Thyroid gland (tissue), 4 donors: Measurements from ENCODE around the gene SPTSSA. TPM values are rescaled to one million over a fixed set of nuclear protein-coding genes. Genes with fewer than 3 reads are reported as not detected.

ENCODE experiments used
- DNase-seq, 2 donors: peaks; one replicate each; pipeline ENCODE4 v3.0.0-alpha.2; 2019
- H3K27ac ChIP-seq, 3 donors: fragments of 200-600 bp; sonication (generic); 1 replicate in 2 of 3; 2 replicates in 1 of 3; pipeline ENCODE4 v1.5.1; 2016 to 2019; ENCODE audit warnings: mild to moderate bottlenecking in 1 of 3, moderate library complexity in 1 of 3
- H3K27me3 ChIP-seq: fragments of 200-600 bp; sonication (generic); one replicate; pipeline ENCODE4 v1.5.1; 2019
- H3K36me3 ChIP-seq, 2 donors: fragments of 200-600 bp; sonication (generic); one replicate each; pipeline ENCODE4 v1.5.1; 2016 to 2019
- H3K4me1 ChIP-seq, 2 donors: fragments of 200-600 bp; sonication (generic); one replicate each; pipeline ENCODE4 v1.5.1; 2017 to 2019
- H3K4me3 ChIP-seq, 3 donors: fragments of 200-600 bp; sonication (generic); replicated peaks in 1 of 3; 1 replicate in 2 of 3; 2 replicates in 1 of 3; pipeline ENCODE4 v1.5.1; 2016; ENCODE audit warnings: mild to moderate bottlenecking in 1 of 3
- H3K9me3 ChIP-seq: fragments of 200-600 bp; sonication (generic); one replicate; pipeline ENCODE4 v1.5.1; 2017
- POLR2A ChIP-seq, 2 donors: fragments of 450-650 bp; IDR thresholded peaks; one replicate each; pipeline ENCODE4 v1.6.1; 2017; ENCODE audit warnings: antibody characterized with exemption in 2 of 2, mild to moderate bottlenecking in 2 of 2, moderate library complexity in 1 of 2
- WGBS, 2 donors: methylation state at CpG; one replicate each; pipeline ENCODE4 v1.1.5; 2017; 5-methylcytosine and 5-hydroxymethylcytosine counted together
- intact Hi-C: fragments of 100-400 bp; cut with DNase I; formaldehyde crosslinking; loops from one replicate; pipeline ENCODE4 v1.15.1; 2023
- total RNA-seq, 4 donors: library from RNA; depleted of rRNA; stranded (reverse); fragments of >200 nt; gene quantifications; one replicate each; pipeline ENCODE4 v1.2.3, GENCODE V29; 2016
- TF ChIP-seq, protein P1 (sequence below), 6 experiments: fragments of 200-600 bp in 3 of 6; fragments of 450-650 bp in 3 of 6; sonication (generic) in 3 of 6; IDR thresholded peaks; one replicate each; pipeline ENCODE4 v1.5.1; 2016 to 2019; ENCODE audit warnings: antibody characterized with exemption in 6 of 6, mild to moderate bottlenecking in 2 of 6, inconsistent platforms in 1 of 6, moderate library complexity in 1 of 6

SPTSSA gene
- total RNA-seq, 4 donors from 2014 or later = 25.9 to 30.6 (median 28.5) TPM

GRCh38 chr14:34420547-34421150 lies 41.4 kb downstream of the SPTSSA start:
- intact Hi-C loops = no loop called here
- Histone ChIP-seq H3K9me3 (no peaks in the 10 kb centered on the region), H3K4me1 (no peaks in the 10 kb centered on the region), H3K27ac (no peak overlapping the region), H3K27me3 (no peaks in the 10 kb centered on the region), H3K4me3 (no peak overlapping the region), H3K36me3 (no peaks in the 10 kb centered on the region)
- TF ChIP-seq, protein P1, sequence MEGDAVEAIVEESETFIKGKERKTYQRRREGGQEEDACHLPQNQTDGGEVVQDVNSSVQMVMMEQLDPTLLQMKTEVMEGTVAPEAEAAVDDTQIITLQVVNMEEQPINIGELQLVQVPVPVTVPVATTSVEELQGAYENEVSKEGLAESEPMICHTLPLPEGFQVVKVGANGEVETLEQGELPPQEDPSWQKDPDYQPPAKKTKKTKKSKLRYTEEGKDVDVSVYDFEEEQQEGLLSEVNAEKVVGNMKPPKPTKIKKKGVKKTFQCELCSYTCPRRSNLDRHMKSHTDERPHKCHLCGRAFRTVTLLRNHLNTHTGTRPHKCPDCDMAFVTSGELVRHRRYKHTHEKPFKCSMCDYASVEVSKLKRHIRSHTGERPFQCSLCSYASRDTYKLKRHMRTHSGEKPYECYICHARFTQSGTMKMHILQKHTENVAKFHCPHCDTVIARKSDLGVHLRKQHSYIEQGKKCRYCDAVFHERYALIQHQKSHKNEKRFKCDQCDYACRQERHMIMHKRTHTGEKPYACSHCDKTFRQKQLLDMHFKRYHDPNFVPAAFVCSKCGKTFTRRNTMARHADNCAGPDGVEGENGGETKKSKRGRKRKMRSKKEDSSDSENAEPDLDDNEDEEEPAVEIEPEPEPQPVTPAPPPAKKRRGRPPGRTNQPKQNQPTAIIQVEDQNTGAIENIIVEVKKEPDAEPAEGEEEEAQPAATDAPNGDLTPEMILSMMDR (IDR thresholded peaks at IDR 0.05) = no peak
- TF ChIP-seq POLR2A (IDR thresholded peaks at IDR 0.05) = no peak
- DNase-seq = no peak
- 91 to 94% methylated on average over 6 of the region's 6 CpGs for WGBS, 2 donors

DNA sequence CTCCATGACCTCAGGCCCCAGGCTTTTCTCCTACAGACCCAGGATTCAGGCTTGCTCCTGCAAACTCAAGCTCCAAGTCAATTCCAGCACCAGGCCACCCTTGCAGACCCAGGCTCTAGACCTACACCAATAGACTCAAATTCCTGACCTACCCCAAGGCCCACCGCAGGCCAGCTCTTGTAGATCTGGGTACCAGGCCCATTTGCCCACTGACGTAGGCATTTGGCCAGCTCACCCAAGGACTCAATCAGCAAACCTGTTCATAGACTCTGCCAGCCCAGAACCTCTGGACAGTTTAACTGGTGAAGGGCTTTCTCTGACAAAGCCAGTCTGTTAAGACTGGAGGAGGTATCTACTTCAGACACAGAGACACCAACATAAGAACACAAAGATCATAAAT lies 52.3 kb downstream of the SPTSSA start:
- WGBS, 2 donors = 95 to 100% methylated on average over 2 of the region's 2 CpGs
- intact Hi-C loops = no loop called here
- H3K27me3 ChIP-seq = no peaks in the 10 kb centered on the region

GRCh38 chr14:34407951-34408350 lies 54.1 kb downstream of the SPTSSA start:
- Histone ChIP-seq H3K4me1 (no peaks in the 10 kb centered on the region), H3K27me3 (no peaks in the 10 kb centered on the region), H3K36me3 (no peaks in the 10 kb centered on the region), H3K9me3 (no peaks in the 10 kb centered on the region), H3K27ac (no peak overlapping the region), H3K4me3 (no peak overlapping the region)
- intact Hi-C loops = no loop called here
- no peak for DNase-seq
- TF ChIP-seq POLR2A (IDR thresholded peaks at IDR 0.05) = no peak
- TF ChIP-seq, protein P1 (IDR thresholded peaks at IDR 0.05) = no peak
- WGBS, 2 donors = 87 to 91% methylated on average over 1 of the region's 1 CpG

More for the DNA sequence above, 52.3 kb downstream of the SPTSSA start:
- TF ChIP-seq POLR2A (IDR thresholded peaks at IDR 0.05) = no peak
- TF ChIP-seq, protein P1 (IDR thresholded peaks at IDR 0.05) = no peak
- no peaks in the 10 kb centered on the region for H3K9me3 ChIP-seq
- DNase-seq = no peak
- no peak overlapping the region for H3K4me3 ChIP-seq
- no peaks in the 10 kb centered on the region for H3K4me1 ChIP-seq
- no peak overlapping the region for H3K27ac ChIP-seq
- H3K36me3 ChIP-seq = no peaks in the 10 kb centered on the region

GRCh38 chr14:34404416-34404815 lies 57.6 kb downstream of the SPTSSA start:
- H3K9me3 ChIP-seq = no peaks in the 10 kb centered on the region
- no peaks in the 10 kb centered on the region for H3K4me1 ChIP-seq
- no peak overlapping the region for H3K27ac ChIP-seq
- H3K27me3 ChIP-seq = no peaks in the 10 kb centered on the region
- no peak overlapping the region for H3K4me3 ChIP-seq
- H3K36me3 ChIP-seq = no peaks in the 10 kb centered on the region
- WGBS, 2 donors = 74 to 82% methylated on average over 2 of the region's 2 CpGs
- no peak for DNase-seq
- intact Hi-C loops = no loop called here
- TF ChIP-seq, protein P1 (IDR thresholded peaks at IDR 0.05) = no peak
- no peak for TF ChIP-seq POLR2A (IDR thresholded peaks at IDR 0.05)

DNA sequence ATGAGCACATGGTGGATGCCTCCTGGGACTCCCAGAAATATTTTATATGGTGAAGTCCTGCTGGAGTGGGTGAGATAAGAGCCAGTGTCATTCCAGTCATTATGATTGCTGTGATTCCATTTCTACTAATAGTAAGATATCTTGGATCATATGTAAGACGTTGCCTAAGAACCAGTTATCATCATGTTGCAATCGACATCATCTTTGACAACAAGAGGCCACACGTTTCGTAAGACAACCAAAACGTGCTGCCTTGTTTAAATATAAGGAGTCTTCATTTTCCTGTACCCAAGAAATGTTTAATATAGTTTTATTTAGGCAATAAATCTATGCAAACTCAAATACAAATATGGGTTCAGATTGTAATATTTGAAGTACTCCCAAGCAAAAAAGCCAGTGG lies 58.4 kb downstream of the SPTSSA start:
- 81 to 82% methylated on average over 5 of the region's 5 CpGs for WGBS, 2 donors
- DNase-seq = no peak
- TF ChIP-seq, protein P1 (IDR thresholded peaks at IDR 0.05) = no peak
- no peak for TF ChIP-seq POLR2A (IDR thresholded peaks at IDR 0.05)
- no peak overlapping the region for H3K27ac ChIP-seq
- no peaks in the 10 kb centered on the region for H3K4me1 ChIP-seq
- H3K36me3 ChIP-seq = no peaks in the 10 kb centered on the region
- no peaks in the 10 kb centered on the region for H3K27me3 ChIP-seq
- no peaks in the 10 kb centered on the region for H3K9me3 ChIP-seq
- intact Hi-C loops = no loop called here
- no peak overlapping the region for H3K4me3 ChIP-seq
